ENCODE results near the gene CARD11. TPM values are rescaled to one million over a fixed set of nuclear protein-coding genes. Genes with fewer than 3 reads are reported as not detected.

The CARD11 gene
- total and polyA plus RNA-seq, 8 donors = 2.7 to 8.1 (median 3.9) TPM

GRCh38 chr7:2934984-2935740 is 108.5 kb downstream of the CARD11 start:
- Histone ChIP-seq H3K4me3 (no peak overlapping the region), H3K36me3 (no peaks in the 10 kb centered on the region), H3K9me3 (no peaks in the 10 kb centered on the region), H3K27me3 (peaks cover 0 to 38% of the 10 kb centered on the region in 2 donors), H3K27ac (no peak overlapping the region), H3K4me1 (no peaks in the 10 kb centered on the region)
- intact Hi-C loops (cut with DNase I) = no loop called here
- ATAC-seq = no peak
- no peak for TF ChIP-seq CTCF (IDR thresholded peaks at IDR 0.05)
- peak in 2 of 4 donors; percentile 18 to 62 for DNase-seq

GRCh38 chr7:2934211-2934731 is 109.4 kb downstream of the CARD11 start:
- H3K36me3 ChIP-seq = no peaks in the 10 kb centered on the region
- intact Hi-C loops (cut with DNase I) = no loop called here
- peak; percentile 18 for ATAC-seq
- no peaks in the 10 kb centered on the region for H3K9me3 ChIP-seq
- H3K4me1 ChIP-seq = no peaks in the 10 kb centered on the region
- H3K27me3 ChIP-seq = peaks cover 0 to 40% of the 10 kb centered on the region in 2 donors
- TF ChIP-seq CTCF (IDR thresholded peaks at IDR 0.05) = no peak
- DNase-seq = peak in 2 of 4 donors; percentile 26 to 63
- H3K4me3 ChIP-seq = no peak overlapping the region
- H3K27ac ChIP-seq = no peak overlapping the region

GRCh38 chr7:2932402-2933251 is 111.0 kb downstream of the CARD11 start:
- peak in 2 of 4 donors; percentile 25 to 76 for DNase-seq
- no peak for TF ChIP-seq CTCF (IDR thresholded peaks at IDR 0.05)
- H3K27me3 ChIP-seq = peaks cover 0 to 33% of the 10 kb centered on the region in 2 donors

GRCh38 chr7:2931034-2931415 is 112.6 kb downstream of the CARD11 start:
- Histone ChIP-seq H3K27me3 (peaks cover 0 to 18% of the 10 kb centered on the region in 2 donors), H3K9me3 (no peaks in the 10 kb centered on the region), H3K36me3 (no peaks in the 10 kb centered on the region), H3K4me3 (no peak overlapping the region), H3K27ac (no peak overlapping the region), H3K4me1 (no peaks in the 10 kb centered on the region)
- no peak for TF ChIP-seq CTCF (IDR thresholded peaks at IDR 0.05)
- DNase-seq (no peak), ATAC-seq (no peak)
- intact Hi-C loops (cut with DNase I) = no loop called here

More at GRCh38 chr7:2932402-2933251, 111.0 kb downstream of the CARD11 start:
- intact Hi-C loops (cut with DNase I) = no loop called here
- H3K4me3 ChIP-seq = no peak overlapping the region
- no peaks in the 10 kb centered on the region for H3K4me1 ChIP-seq
- no peaks in the 10 kb centered on the region for H3K9me3 ChIP-seq
- no peak for ATAC-seq
- H3K36me3 ChIP-seq = no peaks in the 10 kb centered on the region
- H3K27ac ChIP-seq = no peak overlapping the region

Measured in left lung (tissue), 10 donors.